LNCAP (cell line): Measurements from ENCODE around the gene PRX.

Experiments used
- TF ChIP-seq, protein P1 (sequence below): fragments of 450-650 bp; IDR thresholded peaks from 2 replicates; pipeline ENCODE4 v1.5.1; 2017; ENCODE audit warnings: mild to moderate bottlenecking

The PRX gene

DNA sequence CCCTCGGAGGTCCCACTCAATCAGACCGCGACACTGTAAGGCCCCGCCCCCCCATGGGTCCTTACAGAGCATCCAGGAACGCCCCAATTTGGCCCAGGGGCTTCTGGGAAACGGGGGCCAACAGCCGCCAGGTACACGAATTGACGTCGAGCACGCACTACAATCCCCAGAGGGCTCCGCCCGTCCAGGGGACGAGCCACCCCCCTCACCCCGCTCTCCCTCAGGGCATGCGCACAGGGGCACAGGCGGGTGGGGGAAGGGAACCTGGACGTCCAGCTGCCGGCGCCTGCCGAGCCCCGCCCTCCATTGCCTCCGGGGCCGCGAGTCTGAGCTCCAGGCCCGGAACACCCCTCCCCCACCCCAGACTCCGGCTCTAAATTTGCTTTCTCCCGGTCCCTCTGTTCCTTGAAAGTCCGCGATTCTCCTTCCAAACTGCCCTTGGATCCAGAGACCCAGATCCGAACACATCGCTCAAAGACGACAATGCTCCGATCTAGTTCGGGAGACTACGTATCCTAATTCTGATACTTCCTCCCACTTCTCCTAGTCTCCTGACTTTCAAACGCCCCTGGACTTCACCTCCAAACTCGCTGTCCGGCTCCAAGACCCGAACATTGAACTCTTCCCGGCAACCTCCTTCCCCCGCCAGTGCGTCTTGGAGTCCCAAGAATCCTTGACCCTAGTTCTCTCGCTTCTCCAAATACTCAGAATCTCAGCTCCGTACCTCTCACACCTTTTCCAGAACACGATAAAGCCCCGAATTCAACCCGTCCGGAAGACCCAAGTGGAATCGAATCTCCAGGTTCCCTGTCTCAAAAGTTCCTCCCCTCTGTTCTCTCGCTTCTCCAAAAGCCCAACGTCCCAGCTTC, 30.2 kb upstream of the PRX start:
- TF ChIP-seq, protein P1, sequence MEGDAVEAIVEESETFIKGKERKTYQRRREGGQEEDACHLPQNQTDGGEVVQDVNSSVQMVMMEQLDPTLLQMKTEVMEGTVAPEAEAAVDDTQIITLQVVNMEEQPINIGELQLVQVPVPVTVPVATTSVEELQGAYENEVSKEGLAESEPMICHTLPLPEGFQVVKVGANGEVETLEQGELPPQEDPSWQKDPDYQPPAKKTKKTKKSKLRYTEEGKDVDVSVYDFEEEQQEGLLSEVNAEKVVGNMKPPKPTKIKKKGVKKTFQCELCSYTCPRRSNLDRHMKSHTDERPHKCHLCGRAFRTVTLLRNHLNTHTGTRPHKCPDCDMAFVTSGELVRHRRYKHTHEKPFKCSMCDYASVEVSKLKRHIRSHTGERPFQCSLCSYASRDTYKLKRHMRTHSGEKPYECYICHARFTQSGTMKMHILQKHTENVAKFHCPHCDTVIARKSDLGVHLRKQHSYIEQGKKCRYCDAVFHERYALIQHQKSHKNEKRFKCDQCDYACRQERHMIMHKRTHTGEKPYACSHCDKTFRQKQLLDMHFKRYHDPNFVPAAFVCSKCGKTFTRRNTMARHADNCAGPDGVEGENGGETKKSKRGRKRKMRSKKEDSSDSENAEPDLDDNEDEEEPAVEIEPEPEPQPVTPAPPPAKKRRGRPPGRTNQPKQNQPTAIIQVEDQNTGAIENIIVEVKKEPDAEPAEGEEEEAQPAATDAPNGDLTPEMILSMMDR = no peak

DNA sequence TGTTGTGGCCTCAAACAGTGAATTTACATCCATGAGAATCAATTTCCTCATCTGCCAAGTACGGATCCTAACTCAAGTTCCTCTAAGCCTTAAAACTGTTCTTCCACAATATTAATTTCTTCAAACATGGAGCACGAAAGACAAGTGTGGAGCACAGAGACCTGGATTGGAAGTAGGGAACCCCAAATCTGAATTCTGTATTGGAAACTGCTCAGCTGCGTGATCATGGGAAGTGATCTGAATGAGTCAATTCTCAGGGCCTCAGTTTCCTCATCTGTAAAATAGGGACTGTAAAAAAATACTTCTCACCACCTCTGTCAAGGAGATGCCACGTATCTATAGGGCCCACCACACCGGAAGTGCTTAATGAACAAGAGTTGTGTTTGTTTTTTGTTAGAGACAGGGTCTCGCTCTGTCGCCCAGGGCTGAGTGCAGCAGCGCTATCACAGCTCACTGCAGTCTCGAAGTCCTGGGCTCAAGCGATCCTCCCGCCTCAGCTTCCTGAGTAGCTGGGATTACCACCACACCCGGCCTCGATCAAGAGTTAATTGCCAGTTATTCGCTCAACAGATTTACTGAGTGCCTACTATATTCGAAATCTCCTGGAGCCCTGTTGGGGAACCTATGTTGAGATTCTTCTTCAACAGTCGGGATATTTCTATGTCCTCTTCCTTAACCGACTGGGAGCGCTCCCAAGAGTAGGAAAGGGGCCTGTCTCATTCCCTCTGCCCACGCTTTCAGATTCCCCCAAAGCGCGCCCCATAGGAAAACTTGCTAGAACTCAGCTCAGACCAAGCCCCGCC, 29.4 kb upstream of the PRX start:
- TF ChIP-seq, protein P1 = no peak

DNA sequence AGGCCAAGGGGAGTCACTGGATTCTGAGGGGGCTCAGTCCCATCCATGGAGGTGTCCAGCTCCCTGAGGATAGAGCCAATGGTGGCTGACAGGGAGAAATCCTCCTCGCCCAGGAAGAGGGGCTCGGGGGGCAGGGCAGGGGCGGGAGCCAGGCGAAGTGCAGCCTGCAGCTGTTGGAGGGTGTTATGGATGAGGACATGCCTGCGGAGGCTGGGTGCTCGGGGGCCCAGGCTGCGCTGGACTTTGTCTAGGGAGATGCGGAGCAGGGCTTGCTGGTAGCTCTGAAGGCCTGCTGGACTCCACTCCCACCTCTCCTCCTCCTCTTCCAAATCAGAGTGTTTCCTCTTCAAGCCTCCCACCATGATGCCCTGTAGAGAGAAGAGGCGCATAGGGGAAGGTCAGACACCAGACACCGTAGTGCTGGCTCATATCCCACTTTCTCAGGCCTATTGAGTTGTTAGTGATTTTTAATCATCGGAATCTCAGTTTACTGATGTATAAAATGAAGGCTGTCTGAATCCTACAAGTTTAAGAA, 28.6 kb upstream of the PRX start:
- TF ChIP-seq, protein P1 = no peak

DNA sequence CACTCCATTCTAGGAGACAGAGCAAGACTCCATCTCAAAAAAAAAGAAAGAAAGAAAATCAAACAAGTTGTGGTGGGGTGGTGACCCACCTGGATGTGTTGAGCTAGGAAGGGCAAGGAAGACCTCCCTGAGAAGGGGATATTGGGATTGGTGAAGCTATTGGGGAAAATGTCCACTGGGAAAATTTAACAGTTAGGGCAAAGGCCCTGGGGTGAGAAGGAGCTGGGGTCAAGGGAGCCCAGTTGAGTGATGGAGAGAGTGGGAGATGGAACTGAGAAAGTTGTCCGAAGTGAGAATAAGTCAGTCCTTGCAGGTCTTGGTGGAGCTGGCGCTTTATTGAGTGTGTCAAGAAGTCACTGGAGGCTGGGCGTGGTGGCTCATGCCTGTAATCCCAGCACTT, 25.1 kb upstream of the PRX start:
- TF ChIP-seq, protein P1 = no peak

DNA sequence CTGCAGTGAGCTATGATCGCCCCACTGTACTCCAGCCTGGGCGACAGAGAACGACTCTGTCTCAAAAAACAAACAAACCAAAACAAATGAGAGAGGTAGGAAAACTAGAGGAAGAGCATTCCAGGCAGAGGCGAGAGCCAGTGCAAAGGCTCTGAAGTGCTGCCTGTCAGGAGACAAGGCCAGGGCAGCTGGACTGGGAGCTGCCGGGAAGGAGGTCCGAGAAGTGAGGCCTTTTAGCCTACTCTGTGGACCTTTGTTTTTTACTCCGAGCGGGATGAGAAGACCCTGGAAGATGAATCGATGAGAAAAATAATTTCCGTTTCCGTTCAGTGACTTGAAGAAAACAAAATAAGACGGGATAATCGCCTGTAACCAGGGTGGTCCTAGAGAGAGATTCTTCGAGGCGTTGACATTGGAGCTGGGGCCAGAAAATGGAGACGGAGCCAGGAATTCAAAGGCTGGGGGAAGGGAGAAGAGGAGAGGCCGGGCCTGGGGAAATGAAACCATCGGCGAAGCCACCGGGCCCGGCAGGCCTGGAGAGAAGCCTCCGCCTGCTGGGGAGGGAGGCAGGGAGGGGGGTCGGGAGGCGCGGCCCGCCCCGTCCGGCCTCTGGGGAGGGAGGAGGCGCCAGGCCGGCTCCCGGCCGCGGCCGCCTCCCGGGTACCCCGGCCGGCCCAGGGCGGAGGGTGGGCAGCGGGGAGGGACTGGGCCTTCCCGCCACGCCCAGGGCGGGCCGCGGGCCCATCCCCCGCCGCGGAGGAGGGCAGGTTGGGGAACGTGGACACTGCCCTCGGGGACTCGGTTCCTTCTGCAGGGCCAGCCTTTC, 20.4 kb upstream of the PRX start:
- TF ChIP-seq, protein P1 = no peak

DNA sequence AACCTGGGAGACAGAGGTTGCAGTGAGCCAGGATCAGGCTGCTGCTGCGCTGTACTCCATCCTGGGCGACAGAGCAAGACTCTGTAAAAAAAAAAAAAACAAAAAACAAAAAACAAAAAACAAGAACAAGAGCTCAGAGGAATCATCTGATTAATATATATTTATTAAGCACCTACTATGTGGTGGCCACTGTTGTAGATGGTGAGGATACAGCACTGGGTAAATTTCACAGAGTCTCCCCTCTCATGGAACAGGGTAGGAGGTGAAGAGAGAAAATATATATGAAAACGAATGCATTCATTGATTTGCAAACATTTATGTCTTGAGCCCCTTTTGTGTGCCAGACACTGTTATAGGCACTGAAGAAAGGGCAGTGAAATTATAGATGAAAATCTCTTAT, 18.5 kb upstream of the PRX start:
- TF ChIP-seq, protein P1 = no peak
